Myocyte (in vitro differentiated cells): Measurements from ENCODE around the gene TMED10. TPM values are rescaled to one million over a fixed set of nuclear protein-coding genes. Genes with fewer than 3 reads are reported as not detected.

Experiments used
- DNase-seq: peaks from one replicate; pipeline ENCODE4 v3.0.0-alpha.2; 2012; ENCODE audit warnings: low read depth
- polyA plus RNA-seq: library from polyadenylated mRNA; unstranded; fragments of >200 nt; gene quantifications from one replicate; pipeline ENCODE4 v1.2.1, GENCODE V29; 2012; ENCODE audit warnings: missing spikeins
- total RNA-seq: library from RNA; depleted of rRNA; stranded (reverse); fragments of >200 nt; gene quantifications from 2 replicates; pipeline ENCODE4 v1.2.3, GENCODE V29; 2014

Gene TMED10
- total RNA-seq, result 309 and 398 TPM in 2 replicates
- 467 TPM for polyA plus RNA-seq

DNA sequence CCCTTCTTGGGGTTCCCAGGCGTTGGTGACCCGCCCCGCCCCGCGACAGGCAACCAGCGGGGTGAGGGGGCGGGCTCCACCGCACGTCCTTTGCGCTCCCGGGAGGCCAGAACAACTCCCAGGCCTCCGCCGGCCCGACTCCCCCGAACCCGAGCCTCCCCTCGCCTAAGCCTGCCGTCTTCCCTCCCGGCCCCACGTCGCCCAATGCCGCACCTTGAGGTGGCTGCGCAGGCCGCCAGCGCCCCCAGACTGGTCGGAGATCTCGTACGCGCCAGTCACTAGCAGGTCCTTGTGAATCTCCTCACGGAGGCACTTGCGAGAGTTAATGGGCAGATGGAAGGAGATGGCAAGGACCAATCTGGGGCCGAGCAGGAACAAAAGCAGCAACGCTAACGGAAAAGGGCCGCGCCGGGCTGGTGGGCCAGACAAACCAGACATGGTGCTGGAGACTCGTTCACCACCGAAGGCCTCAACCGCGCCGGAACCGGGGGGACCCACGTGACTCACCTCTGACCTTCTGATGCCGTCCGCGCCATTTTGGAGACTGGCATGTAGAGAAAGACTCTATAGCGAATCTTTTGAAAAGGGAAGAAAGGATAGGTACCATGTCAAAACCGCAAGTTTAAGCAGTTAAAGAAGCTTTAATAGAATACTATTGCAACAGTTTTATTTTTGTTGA, at the start of gene TMED10:
Gene TMED10, minus strand, starts transcription at position 471 of the 679 bp plus-strand sequence. Its CDS starts 33 bp downstream, at position 438.
- DNase-seq, result peak; percentile 93

DNA sequence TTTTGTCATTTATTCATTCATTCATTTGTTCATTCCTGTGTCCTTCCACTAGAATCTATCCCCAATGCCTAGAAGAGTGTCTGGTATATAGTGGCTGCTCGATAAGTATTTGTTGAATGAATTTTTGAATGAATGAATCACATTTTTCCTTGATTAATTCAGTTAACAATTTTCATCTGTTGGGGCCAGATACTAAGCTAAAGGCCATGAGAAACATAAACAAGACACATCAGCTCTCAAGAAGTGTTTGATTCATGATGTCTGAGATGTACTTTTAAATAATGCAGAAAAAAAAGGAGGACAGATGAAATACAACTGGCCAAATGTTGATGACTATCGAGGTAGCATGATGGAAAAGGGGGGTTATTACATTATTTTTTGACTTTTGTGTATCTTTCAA, 48.1 kb upstream of the TMED10 start:
- no peak for DNase-seq

DNA sequence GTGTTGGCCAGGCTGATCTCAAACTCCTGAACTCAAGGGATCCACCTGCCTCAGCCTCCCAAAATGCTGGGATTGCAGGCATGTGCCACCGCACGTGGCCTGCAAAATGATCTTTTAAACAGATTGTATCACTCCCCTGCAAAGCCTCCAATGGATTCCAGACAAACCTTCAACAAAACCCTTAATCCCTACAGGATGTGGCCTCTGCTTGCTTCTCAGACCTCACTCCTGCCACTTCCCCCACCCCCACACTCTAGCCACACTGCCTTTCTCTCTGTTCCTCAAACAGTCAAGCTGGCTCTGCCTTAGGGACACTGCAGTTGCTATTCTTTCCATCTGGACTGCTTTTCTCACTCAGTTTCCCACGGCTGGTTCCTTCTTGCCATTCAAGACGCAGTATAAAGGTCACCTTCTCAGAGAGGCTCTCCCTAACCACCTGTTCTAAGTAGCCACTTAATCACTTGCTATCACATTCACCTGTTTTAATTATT, 47.3 kb upstream of the TMED10 start:
- peak; percentile 45 for DNase-seq

DNA sequence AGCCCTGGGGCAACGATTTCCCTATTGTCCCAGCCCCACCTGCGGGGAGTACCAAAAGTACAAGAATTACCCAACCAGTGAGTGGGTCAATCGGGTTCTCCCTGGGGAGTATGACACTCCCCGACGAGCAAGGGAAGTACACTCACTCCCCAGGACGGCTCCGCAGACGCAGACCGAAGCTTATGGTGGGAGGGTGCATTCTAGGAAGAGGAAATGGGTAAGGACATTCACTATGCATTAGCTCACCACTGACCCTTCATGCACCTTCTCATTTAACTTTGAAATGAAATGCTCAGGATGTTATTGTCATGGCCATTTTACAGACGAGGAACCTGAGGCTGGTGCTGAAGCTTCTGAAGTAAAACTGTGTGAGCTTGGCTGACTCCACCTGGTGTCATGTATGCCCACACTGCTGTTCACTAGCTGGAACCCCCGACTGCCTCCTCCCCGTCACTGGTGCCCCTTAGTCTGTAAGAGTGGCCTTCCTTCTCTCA, 45.8 kb upstream of the TMED10 start:
- DNase-seq, result no peak

DNA sequence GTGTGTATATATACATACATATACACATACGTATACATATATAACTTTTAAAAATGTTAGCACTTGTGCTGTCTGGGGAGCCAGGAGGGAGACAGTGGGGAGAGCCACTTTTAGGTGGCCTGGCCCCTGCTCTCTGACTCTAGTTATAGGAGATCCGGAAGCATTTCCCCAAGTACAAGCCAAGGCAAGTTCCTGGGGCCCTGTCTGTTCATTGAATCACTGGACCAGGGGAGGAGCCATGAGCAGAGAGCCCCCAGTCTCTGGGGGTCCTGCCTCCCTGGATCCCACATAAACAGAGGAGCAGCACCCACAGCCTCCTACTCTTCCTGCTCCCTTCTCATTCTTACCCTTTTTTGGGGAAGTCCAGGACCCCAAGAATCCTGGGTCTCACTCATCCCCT, 45.4 kb upstream of the TMED10 start:
- no peak for DNase-seq

DNA sequence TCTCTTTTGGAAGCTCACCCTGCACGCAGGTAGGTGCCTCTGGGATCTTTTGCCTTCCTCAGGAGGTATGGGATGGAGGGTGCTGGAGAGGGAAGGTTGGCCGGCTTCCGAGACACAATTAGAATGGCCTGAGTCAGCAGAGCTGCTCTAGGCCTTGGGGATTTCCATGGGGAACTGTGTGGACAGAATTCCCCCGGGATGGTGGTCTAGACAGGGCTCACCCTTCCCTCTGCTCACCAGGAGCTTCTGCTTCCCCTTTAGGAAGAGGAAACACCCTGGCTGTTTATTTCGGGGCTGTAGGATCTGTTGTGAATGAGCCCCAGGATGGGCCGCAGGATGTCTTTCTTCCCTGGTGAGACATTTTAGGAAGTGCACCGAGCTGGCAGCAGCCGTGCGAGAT, 43.7 kb upstream of the TMED10 start:
- DNase-seq, result no peak

DNA sequence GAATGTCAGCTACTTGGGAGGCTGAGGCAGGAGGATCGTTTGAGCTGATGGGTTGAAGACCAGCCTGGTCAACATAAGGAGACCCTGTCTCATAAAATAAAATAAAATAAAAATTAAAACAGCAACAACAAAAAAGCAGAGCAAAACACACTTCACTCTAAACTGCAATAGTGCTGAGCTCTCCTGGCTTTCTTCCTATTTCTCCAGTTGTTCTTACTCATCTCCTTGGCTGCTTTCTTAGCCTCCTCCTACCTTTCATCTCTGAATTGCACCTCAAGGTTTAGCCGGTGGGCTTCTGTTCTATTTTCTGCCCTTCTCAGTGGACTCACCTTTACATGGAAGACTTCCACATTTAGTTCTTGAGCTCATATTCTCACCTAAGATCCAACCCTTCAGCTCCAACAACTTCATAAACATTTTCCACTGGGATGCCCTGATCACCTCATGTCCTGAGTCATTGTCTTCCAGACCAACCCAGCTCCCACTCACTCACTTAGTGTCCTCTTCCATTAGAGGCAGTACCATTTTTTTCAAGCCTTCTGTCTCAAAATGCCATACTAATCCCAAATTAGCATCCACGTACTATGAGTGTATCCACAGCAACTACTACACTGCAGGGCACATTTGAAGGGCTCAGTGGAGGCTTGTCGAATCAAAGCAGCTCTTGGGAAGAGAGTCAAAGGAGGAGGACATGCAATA, 41.2 kb upstream of the TMED10 start:
- no peak for DNase-seq

DNA sequence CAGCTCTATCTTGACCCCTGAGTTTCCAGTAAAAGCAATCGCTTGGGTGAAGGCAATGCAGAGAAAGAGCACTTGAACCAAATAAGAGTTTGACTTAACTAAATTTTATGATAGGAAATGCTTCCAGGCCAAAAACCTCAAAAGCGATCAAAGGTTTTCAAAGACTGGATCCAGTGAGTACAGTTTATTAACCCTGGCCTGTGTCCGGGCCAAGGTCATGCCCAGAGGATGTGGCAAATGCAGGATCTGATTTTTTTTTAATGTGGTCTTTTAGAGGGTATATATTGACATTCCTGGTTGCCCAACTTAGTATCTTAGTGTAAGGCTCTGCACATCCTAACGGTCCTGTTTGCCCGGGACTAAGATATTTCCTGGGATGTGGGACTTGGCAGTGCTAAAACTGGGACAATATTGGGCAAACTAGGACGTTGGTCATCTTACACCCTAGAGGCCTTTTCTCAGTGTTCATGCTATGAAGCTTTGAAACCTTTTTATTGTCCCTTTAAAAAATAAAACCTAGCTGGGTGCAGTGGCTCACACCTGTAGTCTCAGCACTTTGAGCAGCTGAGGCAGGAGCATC, 40.1 kb upstream of the TMED10 start:
- no peak for DNase-seq

DNA sequence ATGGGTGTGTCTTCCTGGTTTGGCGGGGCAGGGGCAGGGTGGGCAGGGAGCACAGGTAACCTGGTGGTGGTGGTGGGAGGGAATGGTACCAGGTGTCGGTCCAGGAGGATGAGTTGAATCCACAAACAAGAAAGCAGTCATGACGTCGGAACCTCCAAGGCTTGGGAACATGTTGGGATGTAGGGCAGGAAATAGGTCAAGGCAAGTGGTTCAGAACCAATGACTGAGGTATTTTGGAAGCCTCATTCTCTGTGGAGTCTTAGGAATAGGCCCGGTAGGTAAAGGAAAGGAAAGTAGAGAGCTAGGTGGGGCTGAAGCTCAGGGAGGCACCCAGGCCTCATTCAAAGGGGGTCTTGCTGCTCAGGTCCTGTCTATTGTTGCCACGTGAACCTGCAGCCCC, 39.1 kb upstream of the TMED10 start:
- DNase-seq, result no peak

DNA sequence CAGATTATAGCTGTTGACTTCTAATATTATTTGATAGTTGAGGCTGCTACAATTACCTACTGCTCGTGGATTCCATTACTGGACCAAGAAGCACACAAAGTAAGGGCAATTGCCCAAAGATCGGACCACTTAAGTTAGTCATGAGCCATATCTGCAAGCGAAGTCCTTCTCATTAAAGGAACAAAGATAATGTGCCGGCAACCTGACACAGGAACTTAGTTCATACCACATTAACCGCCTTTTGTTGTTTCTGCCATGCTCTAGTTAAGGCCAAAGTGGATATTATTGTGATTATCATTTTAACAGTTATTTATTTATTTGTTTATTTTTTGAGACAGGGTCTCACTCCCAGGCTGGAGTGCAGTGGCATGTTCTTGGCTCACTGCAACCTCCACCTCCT, 38.1 kb upstream of the TMED10 start:
- no peak for DNase-seq

DNA sequence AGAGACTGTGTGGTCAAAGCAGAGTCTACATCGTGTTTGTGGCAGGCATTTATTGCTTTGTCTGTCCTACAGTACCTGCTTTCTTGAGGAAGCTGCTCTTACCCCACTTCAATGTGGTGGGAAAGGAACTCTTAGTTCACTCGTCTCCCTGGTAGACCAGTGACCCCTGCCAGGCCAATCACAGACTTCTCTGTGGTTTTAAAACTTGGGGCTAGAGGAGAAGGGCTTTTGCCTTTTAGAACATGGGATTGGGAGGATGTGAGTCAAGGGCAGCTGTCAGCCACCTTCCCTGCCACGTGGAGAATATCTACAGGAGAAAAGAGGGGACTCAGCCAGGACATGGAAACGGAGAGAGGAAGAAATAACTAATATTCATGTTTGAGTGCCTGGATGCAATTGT, 36.8 kb upstream of the TMED10 start:
- DNase-seq, result peak; percentile 34

DNA sequence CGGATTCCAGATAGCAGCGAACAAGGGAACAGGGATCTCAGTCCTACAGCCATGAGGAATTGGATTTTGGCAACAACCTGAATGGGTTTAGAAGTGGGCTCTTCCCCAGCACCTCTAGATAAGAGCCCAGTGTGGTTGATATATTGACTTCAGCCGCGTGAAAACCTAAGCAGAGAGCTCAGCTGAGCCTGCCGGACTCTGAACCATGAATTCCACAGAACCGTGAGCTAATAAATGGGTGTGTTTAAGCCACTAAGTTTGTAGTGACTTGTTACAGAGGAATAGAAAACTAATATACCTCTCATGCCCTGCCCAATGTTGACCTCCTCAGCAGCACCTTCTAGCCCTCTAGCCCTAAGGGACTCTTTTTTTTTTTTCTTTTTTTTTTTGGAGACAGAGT, 32.4 kb upstream of the TMED10 start:
- no peak for DNase-seq

DNA sequence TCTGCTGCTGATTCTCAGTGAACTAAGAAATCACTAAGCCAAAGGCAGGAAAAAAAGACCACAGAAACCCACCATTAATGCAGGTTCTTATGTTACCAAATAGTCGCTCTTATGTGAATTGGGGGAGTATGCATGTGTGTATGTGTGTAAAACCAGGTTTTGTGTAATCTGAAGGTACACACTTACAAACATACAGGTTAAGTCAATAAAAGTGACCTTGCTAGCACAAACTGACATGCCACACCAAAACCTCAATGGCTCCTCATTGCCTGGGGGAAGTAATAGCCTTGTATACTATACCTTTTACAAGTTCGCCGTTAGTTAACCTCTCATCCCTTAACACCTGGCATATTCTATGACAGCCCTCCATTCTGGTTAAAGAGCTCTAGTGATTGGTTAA, 29.8 kb upstream of the TMED10 start:
- no peak for DNase-seq

DNA sequence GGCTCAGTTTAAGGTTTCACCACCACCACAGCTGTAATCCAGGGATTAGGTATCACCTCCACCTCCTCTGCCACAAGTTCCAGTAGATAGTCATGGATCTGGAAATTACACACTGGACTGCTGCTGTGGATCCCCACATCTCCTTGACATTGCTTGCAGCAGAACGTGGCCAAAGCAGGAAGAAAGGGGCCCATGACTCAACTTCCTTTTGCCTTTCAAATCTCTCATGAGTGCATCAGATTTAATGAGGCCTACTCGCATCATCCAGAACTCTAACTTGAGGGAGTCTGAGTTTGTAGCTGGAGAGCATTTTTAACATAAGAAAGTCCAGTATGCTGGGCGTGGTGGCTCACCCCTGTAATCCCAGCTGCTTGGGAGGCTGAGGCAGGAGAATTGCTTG, 29.2 kb upstream of the TMED10 start:
- no peak for DNase-seq

DNA sequence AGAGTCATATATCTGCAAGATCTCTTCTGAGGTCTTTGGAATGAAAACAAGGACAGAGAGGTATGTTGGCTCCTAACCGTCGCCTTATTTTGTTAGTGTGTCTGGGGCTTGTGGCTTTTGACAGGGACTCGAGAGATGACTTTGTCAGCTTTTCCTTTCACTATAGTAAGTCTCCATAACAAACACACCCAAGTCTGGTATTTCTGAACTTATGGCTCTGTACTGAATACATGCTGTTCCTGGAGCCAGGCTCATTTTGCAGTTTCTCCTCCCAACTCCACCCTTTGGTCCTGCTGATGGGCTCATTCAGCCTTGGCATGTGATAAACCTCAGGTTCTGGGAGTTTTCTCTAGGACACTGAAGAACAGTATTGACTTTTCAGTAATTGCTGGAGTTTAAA, 27.7 kb upstream of the TMED10 start:
- DNase-seq, result no peak

DNA sequence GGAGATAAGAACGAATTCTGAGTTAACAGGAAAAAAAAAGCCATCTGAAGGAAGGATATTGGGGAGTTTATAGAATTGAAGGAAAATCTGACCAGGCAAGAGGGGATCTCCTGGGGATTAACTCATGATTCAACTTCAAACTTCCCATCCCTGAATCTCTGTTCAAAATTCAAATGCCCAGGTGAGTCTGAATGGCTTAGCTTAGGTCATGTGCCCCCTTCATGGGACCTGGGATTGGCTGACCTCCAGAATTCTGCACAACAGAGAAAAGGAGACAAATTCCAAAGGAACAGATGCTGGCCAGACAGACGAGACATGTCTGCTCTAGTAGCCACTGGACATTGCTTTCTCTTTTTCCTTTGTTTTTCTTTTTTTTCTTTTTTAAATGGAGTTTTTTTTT, 26.2 kb upstream of the TMED10 start:
- no peak for DNase-seq

DNA sequence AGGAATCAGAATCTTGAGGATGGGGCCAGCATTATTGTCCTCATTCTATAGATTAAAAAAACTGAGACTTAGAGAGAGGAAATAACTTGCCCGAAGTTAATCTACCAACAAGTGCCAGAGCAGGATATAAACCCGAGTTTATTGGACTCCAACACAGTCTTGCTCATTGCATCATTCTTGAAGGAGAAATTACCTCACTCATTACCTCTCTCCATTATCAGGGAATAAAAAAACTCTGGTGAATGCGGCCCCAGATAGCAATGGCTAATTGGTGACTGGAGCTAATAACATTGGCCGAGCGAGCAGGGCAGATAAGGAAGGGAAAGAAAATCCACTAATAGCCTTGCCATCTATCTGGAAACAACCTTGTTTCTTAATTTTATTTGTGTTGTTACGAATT, 24.7 kb upstream of the TMED10 start:
- DNase-seq, result no peak

DNA sequence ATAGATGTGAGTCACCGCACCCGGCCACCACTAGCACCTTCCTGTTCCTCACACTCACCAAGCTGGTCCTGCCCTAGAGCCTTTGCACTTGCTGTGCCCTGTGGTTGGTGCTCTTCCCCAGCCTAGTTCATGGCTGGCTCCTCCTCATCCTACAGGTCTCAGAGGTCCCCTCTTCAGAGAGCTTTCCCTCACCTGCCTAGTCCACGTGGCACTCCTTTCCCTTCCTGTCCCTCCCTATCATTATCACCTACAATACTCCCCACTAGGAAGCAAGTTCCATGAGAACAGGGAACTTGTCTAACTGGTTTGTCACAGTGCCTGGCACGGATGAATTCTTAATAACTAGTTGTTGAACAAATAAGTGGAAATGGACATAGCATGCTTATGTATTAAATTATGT, 24.0 kb upstream of the TMED10 start:
- DNase-seq, result no peak

DNA sequence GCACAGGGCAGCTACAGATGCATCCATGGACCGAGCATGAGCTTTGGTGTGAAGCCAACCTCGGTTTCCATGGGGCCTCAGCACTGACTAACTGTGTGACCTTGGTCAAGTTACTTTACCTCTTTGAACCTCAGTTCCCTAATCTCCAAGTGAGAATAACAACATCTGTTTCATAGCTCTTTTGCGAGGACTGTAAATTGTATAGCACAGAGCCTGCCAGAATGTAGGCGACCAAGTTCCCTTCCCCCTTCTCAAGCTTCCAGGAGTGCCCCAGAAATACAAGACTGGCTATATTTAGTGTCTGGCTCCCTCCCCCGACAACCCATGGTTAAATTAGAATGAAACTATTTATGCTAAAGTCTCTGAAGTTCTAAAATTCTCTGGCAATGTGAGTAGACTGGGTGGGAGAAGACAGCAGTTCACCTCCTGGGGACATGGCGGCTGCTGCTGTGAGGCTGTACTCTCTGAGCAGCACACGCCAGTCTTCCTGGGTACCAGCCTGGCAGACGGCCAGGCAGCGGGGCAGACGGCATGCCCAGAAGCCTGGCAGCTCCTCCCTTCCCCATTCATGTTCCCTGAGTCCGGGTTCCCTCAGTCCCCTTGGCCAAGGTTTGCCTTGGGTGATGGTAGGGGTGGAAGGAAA, 22.0 kb upstream of the TMED10 start:
- no peak for DNase-seq

DNA sequence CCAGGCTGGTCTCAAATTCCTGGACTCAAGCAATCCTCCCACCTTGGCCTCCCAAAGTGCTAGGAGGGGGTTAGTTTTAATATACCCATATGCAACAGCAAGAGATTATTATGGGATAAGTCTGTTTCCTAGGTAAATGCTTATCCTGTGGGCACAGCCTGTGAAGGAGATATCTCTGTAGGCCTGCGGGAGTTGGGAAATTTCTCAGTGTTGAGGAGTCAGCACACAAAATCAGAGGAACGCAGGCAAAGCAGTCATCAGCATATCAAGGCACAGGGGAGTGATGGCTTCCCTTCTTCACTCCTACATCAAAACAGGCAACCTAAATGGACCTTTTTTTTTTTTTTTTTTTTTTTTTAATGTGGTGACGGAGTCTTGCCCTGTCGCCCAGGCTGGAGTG, 20.9 kb upstream of the TMED10 start:
- no peak for DNase-seq

DNA sequence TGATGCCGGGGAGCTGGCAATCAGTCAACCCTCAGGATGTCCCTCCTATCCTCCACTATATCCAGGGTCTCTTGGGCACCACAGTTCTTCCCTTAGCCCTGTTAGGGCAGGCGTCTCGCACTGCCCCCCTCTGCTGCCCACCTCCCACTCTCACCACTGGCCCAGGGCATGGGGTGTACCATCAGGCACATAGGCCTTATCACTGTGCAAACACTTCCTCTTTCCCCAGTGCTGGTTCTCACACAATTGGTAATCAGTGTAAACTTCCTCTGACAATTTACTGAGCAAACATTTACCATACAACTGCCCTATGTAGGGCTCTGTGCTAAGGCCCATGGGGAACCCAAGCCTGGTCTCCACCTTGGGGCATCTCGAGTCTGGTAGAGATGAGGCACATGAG, 20.1 kb upstream of the TMED10 start:
- no peak for DNase-seq

DNA sequence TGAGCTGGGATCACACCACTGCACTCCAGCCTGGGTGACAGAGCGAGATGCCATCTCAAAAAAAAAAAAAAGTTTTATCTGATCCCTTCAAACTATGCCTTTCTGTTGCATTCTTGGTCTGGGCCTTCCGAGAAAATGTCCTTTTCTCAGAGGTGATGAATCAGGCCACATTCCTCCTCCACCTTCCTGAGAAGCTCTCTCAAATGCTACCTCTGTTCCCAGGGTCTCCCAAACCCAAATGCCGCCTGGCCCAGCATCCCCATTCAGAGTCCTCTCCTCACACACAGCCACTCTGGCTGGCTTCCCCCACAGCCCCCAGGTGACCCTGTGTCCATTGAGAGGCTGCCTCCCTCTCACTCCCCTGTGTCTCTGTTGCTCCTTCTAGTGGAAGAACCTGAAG, 19.7 kb upstream of the TMED10 start:
- DNase-seq, result no peak
